Midbrain (tissue), 1 donor: ENCODE results near the gene CLDN6.
"Not testable (repeated sequence)": the region's sequence is repeated elsewhere in the genome, so short reads cannot be mapped to it uniquely, and the experiment has no call there.

Experiments used
- DNase-seq: peaks from one replicate; lab custom pipeline; 2025; lab: John Stamatoyannopoulos, UW

The CLDN6 gene

GRCh38 chr16:3052571-3053329, 34.8 kb upstream of the CLDN6 start:
- not testable (repeated sequence) for DNase-seq

DNA sequence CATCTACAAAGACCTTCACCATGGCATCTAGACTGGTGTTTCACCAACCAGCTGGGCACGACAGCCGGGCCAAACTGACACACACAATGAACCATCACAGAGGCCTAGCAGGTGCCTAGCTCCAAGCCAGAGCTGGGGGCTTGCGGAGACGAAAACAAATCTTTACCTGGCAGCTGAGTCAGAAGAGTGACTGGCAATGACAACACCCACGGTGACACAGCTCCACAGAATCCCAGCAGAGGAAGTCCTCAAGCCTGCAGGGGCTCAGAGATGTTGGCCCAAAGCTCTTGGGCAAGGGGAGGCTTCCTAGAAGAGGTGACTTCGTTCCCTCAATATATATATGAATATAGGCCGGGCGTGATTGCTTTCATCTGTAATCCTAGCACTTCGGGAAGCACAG, 33.5 kb upstream of the CLDN6 start:
- no peak for DNase-seq

GRCh38 chr16:3051009-3051408, 33.0 kb upstream of the CLDN6 start:
- DNase-seq, result no peak

DNA sequence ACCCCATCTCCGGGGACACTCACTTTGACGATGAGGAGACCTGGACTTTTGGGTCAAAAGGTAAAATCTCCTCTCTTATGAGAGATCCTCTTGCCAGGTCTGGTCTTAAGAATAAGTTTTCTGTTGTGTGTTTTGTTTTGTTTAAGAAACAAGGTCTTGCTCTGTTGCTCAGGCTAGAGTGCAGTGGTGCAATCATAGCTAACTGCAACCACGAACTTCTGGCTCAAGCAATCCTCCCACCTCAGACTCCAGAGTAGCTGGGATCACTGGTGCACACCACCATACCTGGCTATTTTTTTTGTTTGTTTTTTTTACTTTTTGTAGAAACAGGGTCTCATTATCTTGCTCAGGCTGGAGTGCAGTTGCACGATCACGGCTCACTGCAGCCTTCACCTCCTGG, 32.5 kb upstream of the CLDN6 start:
- DNase-seq, result no peak

DNA sequence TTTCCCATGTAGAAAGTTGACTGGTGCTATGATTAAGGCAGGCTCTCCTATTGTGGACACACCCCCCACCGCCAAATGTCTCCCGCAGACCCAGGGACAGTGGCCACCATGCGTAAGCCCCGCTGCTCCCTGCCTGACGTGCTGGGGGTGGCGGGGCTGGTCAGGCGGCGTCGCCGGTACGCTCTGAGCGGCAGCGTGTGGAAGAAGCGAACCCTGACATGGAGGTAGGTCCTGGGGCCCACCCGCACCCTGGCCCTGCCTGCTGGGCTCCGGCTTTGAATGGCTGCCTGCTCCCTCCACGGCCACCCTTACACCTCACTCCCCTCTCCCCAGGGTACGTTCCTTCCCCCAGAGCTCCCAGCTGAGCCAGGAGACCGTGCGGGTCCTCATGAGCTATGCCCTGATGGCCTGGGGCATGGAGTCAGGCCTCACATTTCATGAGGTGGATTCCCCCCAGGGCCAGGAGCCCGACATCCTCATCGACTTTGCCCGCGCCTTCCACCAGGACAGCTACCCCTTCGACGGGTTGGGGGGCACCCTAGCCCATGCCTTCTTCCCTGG, 32.0 kb upstream of the CLDN6 start:
- DNase-seq, result no peak

- DNase-seq, result no peak
Measured at GRCh38 chr16:3047387-3047720, 29.4 kb upstream of the CLDN6 start.

- no peak for DNase-seq
Measured at GRCh38 chr16:3046641-3047386, 28.8 kb upstream of the CLDN6 start.

- no peak for DNase-seq
Measured at GRCh38 chr16:3045758-3046640, 28.0 kb upstream of the CLDN6 start, which contains the start of gene MMP25. MMP25 (plus strand) TSS chr16:3046561; CDS start chr16:3046918, 357 bp downstream.

DNA sequence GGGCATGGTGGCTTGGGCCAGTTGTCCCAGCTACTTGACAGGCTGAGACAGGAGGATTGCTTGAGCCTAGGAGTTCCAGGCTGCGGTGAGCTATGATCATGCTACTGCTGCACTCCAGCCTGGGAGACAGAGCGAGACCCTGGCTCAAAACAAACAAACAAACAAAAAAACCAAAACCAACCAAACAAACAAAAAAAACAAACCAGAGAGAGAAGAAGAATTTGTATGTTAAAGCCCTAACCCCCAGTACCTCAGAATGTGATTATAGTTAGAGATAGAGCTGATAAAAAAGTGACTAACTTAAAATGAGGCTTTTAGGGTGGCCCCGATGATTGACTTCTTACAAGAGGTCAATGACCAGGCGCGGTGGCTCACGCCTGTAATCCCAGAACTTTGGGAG, 26.7 kb upstream of the CLDN6 start:
- no peak for DNase-seq

DNA sequence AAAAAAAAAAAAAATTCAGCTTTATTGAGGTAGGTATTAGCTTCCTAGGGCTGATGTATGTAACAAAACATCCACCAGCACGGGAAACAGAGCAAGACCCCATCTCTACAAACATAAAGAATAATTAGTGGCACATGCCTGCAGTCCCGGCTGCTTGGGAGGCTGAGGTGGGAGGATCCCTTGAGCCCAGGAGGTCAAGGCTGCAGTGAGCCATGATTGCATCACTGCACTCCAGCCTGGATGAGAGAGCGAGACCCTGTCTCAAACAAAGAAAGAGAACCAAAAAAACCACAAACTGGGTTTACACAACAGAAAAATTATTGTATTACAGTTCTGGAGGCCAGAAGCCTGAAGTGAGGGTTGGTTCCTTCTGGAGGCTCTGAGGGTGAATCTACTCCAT, 24.4 kb upstream of the CLDN6 start:
- no peak for DNase-seq

DNA sequence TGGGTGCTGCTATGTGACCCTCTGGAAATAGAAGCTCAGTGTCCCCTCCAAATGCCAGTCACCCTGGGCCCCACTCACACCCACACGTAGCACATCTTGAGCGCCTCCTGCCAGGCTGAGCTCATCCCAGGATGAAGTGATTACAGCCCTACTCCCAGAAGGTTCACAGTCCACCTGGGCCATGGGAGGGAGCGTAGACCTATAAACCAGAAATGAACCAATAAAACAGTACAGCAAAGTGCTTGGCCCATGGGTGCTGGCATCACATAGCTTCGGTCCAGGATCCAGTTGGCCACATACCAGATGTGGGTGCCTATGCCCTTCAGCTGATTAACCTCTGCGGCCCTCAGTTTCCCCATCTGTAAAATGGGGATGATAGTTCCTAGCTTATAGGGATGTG, 20.9 kb upstream of the CLDN6 start:
- DNase-seq, result no peak

DNA sequence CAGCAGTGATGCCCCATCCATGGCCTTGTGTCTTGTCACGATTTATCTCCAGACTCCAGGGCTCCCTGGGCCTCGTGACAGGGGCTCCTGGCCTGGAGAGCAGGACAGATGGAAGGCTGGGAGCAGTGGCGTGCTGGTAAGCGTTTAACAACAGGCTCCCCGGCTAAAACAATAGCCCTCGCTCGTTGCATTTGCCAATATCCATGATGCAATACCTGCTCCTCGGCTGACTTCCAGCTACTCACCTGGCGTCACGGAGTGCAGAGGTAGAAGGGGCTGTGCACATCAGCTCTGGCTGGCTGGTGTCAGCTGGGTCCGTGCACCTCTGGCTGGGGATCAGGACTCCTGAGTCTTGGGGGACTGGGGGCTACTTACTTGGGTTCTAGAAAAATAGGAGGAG, 20.3 kb upstream of the CLDN6 start:
- no peak for DNase-seq

DNA sequence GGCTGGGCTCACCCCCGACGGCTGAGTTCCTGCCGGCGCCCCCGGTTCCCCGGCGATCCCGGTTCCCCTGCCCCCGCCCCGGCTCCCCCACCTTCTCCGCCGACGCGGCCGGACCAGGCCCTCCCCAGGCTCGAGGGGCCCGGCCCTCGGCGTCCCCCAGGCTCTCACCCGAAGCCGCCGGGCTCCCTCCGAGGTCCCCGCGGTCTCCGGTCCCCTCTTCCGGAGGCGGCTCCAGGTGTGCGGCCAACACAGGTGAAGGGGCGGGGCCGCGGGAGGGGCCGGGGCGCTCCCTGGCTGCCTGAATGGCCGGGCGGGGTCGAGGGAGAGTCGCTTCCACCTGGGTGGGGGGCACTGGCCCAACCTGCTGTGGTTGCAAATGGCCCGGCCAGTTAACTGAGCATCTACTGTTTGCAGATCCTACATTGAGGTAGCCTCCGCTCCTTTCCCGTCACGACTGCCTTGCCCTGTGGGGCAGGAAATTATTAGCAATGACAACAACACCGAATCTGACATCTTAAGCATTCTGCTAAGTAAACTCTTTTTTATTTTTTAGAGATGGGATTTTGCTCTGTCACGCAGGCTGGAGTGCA, 18.8 kb upstream of the CLDN6 start, which contains the start of gene BICDL2:
BICDL2 (minus strand) TSS at position 219 of the 590 bp plus-strand sequence. CDS start 1,448 bp downstream, outside the sequence.
- no peak for DNase-seq

GRCh38 chr16:3035972-3036725, 18.2 kb upstream of the CLDN6 start:
- no peak for DNase-seq

GRCh38 chr16:3035289-3035971, 17.4 kb upstream of the CLDN6 start:
- DNase-seq, result no peak

GRCh38 chr16:3032624-3033023, 14.6 kb upstream of the CLDN6 start:
- no peak for DNase-seq

- no peak for DNase-seq
Measured at GRCh38 chr16:3030222-3031212, 12.5 kb upstream of the CLDN6 start.

DNA sequence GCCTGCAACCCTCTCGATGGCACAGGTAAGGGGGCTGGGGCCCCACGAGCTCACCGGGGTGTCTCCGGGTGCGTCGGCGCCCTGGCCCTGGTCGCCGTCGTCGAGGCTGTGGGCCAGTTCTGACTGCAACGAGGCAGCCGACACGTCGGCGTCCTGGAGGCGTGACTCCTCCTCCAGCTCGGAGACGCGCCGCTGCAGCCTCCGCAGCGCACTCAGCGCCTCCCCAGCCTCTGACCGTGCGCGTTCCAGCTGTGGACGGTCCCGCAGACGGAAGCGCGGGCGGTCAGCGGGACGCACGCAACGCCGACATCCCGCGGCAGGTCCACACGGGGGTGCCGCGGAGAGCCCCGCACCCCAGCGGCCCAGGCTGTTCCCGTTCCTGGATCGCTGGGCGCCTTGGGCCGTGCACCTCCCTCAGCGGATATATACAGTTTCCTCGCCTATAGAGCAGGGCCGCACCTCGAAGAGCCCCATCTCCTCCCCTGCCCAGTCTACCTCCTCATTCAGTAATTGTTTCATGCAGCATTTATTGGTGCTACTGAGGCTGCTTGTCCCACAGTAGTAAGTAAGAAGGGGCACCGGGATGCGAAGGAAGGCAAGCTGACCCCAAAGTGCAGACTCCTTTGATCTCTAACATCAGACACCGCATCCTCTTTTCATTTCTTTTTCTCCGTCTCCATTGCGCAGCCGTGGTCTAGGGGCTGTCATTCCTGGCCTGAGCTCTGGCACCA, 11.7 kb upstream of the CLDN6 start:
- no peak for DNase-seq
